Loucy (cell line): Measurements from ENCODE around the gene SERPINB1.

Experiments used
- EZH2phosphoT487 ChIP-seq: fragments of 200-600 bp; IDR thresholded peaks from 2 replicates; pipeline ENCODE4 v1.6.1; 2018; ENCODE audit warnings: antibody characterized with exemption, mild to moderate bottlenecking, moderate library complexity, borderline replicate concordance
- TF ChIP-seq, protein P1 (sequence below): fragments of 200-600 bp; sonication (generic); conservative IDR thresholded peaks from 2 replicates; pipeline ENCODE4 v1.5.1; 2014; ENCODE audit warnings: mild to moderate bottlenecking, antibody characterized with exemption, low read length

DNA sequence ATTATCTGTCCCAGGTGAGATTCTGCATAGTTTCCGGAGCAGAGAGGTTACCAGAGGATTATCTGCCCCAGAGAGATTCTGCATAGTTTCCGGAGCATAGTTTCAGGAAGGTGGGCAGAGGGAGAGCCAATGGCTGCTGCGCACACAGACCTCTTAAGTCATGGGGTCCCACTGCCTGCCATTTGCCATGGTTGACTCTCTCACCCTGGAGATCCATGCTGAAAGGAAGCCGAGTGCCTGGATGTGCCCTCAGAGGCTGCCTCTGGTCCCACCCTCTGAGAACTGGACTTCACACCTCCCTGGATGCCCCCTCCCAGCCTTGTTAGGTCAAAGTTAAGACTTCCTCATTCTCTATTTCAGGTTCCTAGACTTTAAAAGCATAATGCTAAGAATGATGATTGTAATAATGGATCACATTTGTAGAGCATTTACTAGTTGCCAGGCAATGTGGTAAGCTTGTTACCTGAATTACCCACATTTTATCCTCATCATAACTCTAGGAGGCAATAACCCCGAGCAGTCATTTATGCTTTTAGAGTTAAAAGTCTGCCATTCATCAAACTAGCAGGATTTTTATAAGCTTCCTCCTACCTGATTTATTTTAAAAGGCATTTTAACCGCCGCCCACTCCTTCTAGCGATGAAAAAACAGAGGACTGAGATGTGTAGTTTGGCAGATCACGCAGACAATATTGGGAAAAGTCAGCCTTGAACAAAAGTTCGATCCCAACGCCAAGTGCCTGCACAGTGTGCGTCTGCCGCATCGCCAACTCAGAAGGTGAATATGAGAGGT, 49.5 kb upstream of the SERPINB1 start:
- TF ChIP-seq, protein P1, sequence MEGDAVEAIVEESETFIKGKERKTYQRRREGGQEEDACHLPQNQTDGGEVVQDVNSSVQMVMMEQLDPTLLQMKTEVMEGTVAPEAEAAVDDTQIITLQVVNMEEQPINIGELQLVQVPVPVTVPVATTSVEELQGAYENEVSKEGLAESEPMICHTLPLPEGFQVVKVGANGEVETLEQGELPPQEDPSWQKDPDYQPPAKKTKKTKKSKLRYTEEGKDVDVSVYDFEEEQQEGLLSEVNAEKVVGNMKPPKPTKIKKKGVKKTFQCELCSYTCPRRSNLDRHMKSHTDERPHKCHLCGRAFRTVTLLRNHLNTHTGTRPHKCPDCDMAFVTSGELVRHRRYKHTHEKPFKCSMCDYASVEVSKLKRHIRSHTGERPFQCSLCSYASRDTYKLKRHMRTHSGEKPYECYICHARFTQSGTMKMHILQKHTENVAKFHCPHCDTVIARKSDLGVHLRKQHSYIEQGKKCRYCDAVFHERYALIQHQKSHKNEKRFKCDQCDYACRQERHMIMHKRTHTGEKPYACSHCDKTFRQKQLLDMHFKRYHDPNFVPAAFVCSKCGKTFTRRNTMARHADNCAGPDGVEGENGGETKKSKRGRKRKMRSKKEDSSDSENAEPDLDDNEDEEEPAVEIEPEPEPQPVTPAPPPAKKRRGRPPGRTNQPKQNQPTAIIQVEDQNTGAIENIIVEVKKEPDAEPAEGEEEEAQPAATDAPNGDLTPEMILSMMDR, result no peak
- no peak for TF ChIP-seq EZH2phosphoT487
